HG02970 (cell line): ENCODE measurements around the gene MAPRE3.
"Not testable (repeated sequence)": the region's sequence is repeated elsewhere in the genome, so short reads cannot be mapped to it uniquely, and the experiment has no call there.

Experiments
- ATAC-seq: cut with Tn5 transposase; IDR thresholded peaks from one replicate; pipeline ENCODE4 v1.9.1; 2021; ENCODE audit warnings: mild to moderate bottlenecking, moderate library complexity, moderate number of reproducible peaks; ENCODE audit not compliant: unreplicated experiment, low FRiP score

Gene MAPRE3

GRCh38 chr2:27059141-27059820 lies 88.8 kb downstream of the MAPRE3 start:
- ATAC-seq: no peak

DNA sequence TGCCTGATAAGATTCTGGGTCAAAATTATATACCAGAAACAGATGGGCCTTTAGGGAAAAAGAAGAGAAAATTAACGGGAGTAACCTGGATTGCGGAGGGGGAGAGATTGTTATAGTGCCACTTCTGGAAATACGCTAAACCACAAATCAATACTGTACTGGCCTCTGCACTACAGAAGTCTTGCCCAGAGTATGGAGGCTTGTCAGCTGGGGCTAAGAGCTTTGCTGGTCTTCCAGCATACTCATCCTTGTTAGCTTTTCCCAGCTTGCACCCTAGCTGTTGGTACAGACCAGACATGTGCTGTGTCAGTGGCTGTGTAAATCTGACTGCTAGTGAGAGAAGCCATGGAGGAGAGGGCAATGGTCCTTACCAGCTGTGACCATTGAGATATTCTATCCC lies 89.9 kb downstream of the MAPRE3 start:
- ATAC-seq: no peak

GRCh38 chr2:27065128-27065527 lies 94.7 kb downstream of the MAPRE3 start:
- no peak for ATAC-seq

GRCh38 chr2:27067385-27067784 lies 96.9 kb downstream of the MAPRE3 start:
- no peak for ATAC-seq

DNA sequence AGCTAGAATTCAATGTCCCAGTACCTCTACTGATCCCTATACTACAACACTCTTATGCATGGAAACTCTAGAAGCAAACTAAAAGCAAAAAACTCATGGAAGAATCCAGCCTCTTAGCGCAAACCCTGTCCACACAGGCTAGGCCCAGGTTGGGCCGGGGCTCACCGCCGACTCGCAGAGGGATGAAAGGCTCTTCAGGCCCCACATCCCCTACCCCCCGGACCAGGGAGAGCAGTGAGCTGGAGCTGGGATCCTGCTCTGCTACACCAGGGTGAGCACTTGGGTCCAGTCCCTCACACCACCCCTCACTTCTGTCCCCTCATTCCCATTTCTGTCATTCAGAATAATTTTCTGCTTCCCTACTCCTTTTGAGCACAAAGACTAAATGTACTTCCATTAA lies 99.0 kb downstream of the MAPRE3 start:
- no peak for ATAC-seq

DNA sequence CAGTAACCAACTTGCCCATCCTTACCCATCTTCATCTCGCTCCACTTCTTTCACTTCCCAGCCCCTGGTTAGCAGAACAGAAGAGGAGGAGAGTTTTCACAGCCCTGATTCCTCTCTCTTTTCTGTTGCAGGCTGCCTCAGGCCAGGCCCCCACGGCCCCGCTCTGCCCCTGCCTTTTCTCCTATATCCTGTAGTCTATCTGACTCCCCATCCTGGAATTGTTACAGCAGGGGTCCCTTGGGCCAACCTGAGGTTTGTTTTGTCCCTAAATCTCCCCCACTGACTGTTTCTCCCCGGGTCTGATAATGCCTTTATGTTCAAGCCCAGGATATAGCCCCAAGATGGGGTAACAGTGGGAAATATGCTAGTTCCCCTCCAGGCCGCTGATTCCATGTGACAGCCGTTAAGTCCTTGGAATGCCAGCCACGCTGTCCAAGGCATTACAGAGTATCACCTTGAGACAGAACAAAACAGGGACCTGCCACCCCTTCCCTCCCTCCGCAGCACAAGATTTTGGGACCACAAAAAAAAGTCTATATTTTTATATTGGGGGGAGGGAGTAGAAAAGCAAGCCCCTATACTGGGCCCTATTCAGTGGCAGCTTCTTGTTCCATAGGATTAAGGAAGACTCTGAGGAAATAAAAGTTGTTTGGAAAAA lies 99.7 kb downstream of the MAPRE3 start:
- ATAC-seq: no peak

DNA sequence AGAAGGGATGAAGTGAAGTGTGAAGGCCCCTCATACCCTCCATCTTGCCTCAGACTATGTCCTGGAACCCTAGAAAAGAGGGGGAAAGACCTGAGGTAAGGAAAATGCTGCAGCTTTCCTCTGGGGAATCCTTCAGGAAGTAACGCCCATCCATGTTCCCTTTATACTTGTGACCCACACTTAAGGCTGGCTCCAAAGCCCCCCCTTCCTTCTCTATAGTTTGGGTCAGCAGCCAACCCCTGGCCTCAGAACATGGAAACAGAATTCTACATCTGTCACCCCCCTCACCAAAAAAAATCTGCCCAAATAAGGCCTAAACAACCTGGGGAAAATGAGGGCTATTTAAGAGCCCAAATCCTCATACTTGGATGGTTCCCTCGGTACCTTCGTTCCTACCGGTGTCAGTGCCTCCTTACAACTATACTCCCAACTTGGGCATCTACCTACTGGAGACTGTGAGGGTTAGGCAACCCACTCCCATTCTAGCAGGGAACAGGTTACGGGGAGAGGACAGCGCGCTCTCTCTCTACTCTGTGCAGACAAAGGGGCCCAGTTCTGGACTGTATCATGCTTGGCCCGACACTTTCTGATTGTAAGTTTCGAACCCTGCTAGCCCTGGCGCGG lies 100.3 kb downstream of the MAPRE3 start:
- no peak for ATAC-seq

GRCh38 chr2:27071277-27071989 lies 101.0 kb downstream of the MAPRE3 start, which contains the start of gene OST4:
OST4 (minus strand) TSS chr2:27071654.
- ATAC-seq: peak; percentile 91

DNA sequence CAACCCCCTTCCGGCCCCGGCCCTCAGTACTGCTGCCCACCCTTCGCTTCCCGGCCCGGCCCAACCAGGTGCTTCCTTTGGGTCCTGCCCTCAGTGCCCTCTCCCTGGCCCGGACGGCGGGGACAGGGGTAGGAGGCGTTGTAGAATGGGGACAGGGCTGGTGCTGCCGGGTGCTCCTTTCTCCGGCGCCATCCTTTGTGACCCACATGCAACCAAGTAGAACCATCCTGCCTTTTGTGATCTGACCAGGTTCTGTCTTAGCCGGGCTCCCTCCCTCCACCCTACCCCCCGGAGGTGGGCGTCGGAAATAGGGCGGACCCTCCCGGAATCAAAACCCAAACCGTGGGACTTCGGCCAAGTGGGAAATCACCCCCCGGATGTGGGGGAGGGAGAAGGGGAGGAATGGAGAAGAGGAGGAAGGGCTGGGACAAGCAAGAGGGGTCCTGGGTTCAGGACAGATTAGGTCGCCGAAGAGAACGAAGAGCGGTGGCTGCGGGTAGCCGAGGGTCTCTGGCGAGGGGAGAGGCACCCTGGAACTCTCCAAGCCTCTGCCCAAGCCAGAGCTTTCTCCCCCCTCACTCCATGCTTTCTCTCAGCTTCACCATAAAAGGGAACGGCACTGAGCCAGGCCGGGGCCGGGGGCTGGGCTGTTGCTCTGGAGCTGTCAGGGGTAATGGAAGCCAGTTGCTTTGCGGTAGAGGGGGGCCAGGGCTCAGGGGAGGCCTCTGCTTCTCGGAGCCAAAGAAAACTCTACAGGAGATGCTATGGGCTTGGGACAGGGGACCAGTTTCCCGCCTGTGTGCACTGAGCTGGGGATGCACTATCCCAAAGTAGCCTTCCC lies 101.8 kb downstream of the MAPRE3 start:
- ATAC-seq: no peak

GRCh38 chr2:27072920-27073319 lies 102.5 kb downstream of the MAPRE3 start:
- ATAC-seq: no peak

GRCh38 chr2:27073782-27074181 lies 103.3 kb downstream of the MAPRE3 start:
- ATAC-seq: no peak

DNA sequence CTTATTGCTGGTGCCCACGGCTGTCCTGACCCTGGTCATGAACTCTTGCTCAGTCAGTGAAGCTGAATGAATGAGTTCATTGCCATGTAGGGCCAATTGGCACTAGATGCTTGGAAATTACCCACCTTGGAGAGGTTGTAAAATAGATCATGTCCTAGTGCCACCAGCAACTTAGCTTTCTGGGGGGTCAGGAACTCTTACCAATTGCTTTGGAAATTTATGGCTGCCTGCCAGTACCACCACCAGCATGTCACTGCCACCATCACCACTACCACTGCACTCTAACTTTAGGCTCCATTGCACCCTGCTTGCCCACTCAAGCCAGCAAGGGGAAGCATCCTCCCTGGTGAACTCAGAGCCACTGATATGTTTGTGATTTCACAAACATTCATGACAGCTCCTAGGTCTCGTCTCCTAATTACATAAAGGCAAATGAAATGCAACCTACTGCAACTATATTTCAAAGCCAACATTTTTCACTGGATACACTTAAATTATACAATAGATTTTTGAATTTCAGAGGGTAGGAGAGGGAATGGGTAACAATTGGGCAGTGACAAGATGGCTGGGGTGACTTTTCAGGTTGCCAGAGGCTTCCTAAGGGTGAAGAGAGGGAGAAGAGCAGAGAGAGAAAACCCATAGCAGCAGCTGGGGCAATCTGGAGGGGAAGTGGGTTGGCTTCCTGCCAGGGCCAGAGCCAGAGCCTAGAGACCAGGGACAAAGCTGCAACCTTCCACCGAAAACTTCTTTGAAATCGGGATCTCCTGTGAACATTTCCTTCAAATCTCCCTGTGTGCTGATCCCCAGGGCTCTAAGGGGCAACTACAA lies 104.5 kb downstream of the MAPRE3 start:
- no peak for ATAC-seq

DNA sequence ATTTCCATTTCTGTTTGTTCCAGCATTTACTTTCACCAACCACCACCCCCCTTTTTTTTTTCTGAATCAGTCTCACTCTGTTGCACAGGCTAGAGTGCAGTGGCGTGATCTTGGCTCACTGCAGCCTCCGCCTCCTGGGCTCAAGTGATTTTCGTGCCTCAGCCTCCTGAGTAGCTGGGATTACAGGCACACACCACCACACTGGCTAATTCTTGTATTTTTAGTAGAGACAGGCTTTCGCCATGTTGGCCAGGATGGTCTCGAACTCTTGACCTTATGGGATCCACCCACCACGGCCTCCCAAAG lies 105.1 kb downstream of the MAPRE3 start:
- ATAC-seq: not testable (repeated sequence)

- ATAC-seq: no peak
Observed at GRCh38 chr2:27076323-27076722, 105.9 kb downstream of the MAPRE3 start.
